WTC11 (cell line): Measurements from ENCODE around the gene CHRNB2. TPM values are rescaled to one million over a fixed set of nuclear protein-coding genes. Genes with fewer than 3 reads are reported as not detected.

Source experiments
- ATF1 ChIP-seq: sonication (generic); formaldehyde crosslinking; IDR thresholded peaks from 2 replicates; pipeline ENCODE4 v1.8.1; 2023; ENCODE audit warnings: mild to moderate bottlenecking, moderate library complexity, missing genetic modification reagents
- ATF6 ChIP-seq: sonication (generic); formaldehyde crosslinking; IDR thresholded peaks from 2 replicates; pipeline ENCODE4 v1.8.1; 2023; ENCODE audit warnings: mild to moderate bottlenecking, missing genetic modification reagents
- CBFB ChIP-seq: sonication (generic); formaldehyde crosslinking; IDR thresholded peaks from 2 replicates; pipeline ENCODE4 v1.8.1; 2022; ENCODE audit warnings: mild to moderate bottlenecking, low read depth, missing genetic modification reagents
- CREB1 ChIP-seq: sonication (generic); formaldehyde crosslinking; IDR thresholded peaks from 2 replicates; pipeline ENCODE4 v1.8.0; 2023; ENCODE audit warnings: mild to moderate bottlenecking, missing genetic modification reagents
- CTCF ChIP-seq: fragments of 200-600 bp; IDR thresholded peaks from 2 replicates; pipeline ENCODE4 v1.8.0; 2022; ENCODE audit warnings: antibody characterized with exemption
- ELF4 ChIP-seq: sonication (generic); formaldehyde crosslinking; IDR thresholded peaks from 2 replicates; pipeline ENCODE4 v1.8.1; 2022; ENCODE audit warnings: low read depth, mild to moderate bottlenecking, moderate library complexity, missing genetic modification reagents
- ESRRA ChIP-seq: sonication (generic); formaldehyde crosslinking; IDR thresholded peaks from 2 replicates; pipeline ENCODE4 v1.8.1; 2022; ENCODE audit warnings: mild to moderate bottlenecking, missing genetic modification reagents, borderline replicate concordance
- ETV6 ChIP-seq: sonication (generic); formaldehyde crosslinking; IDR thresholded peaks from 2 replicates; pipeline ENCODE4 v1.8.1; 2022; ENCODE audit warnings: mild to moderate bottlenecking, missing genetic modification reagents
- FOXJ3 ChIP-seq: sonication (generic); formaldehyde crosslinking; IDR thresholded peaks from 2 replicates; pipeline ENCODE4 v1.9.0; 2021; ENCODE audit warnings: missing genetic modification reagents, mild to moderate bottlenecking, borderline replicate concordance
- FOXK1 ChIP-seq: sonication (generic); formaldehyde crosslinking; IDR thresholded peaks from 2 replicates; pipeline ENCODE4 v1.8.0; 2022; ENCODE audit warnings: mild to moderate bottlenecking, moderate library complexity, missing genetic modification reagents
- HMGA2 ChIP-seq: fragments of 250-450 bp; sonication (Bioruptor Pico); IDR thresholded peaks from 2 replicates; pipeline ENCODE4 v1.4.0; 2021; ENCODE audit warnings: mild to moderate bottlenecking, moderate library complexity
- IRF2 ChIP-seq: sonication (generic); formaldehyde crosslinking; IDR thresholded peaks from 2 replicates; pipeline ENCODE4 v1.8.0; 2022; ENCODE audit warnings: low read depth, missing genetic modification reagents, borderline replicate concordance
- MXD4 ChIP-seq: fragments of 250-450 bp; sonication (Bioruptor Pico); IDR thresholded peaks from 2 replicates; pipeline ENCODE4 v1.8.0; 2021; ENCODE audit warnings: mild to moderate bottlenecking, moderate library complexity, borderline replicate concordance
- MYBL2 ChIP-seq: sonication (generic); formaldehyde crosslinking; IDR thresholded peaks from 2 replicates; pipeline ENCODE4 v1.8.1; 2023; ENCODE audit warnings: mild to moderate bottlenecking, moderate library complexity, missing genetic modification reagents
- NFYB ChIP-seq: sonication (generic); formaldehyde crosslinking; conservative IDR thresholded peaks from 2 replicates; pipeline ENCODE4 v1.8.0; 2022; ENCODE audit warnings: low read depth, missing genetic modification reagents
- NR2C2 ChIP-seq: sonication (generic); formaldehyde crosslinking; IDR thresholded peaks from 2 replicates; pipeline ENCODE4 v1.8.0; 2022; ENCODE audit warnings: mild to moderate bottlenecking, missing genetic modification reagents
- SMAD4 ChIP-seq: sonication (generic); formaldehyde crosslinking; IDR thresholded peaks from 2 replicates; pipeline ENCODE4 v1.8.0; 2022; ENCODE audit warnings: mild to moderate bottlenecking, missing genetic modification reagents
- TEAD1 ChIP-seq: sonication (generic); formaldehyde crosslinking; IDR thresholded peaks from 2 replicates; pipeline ENCODE4 v1.8.0; 2022; ENCODE audit warnings: mild to moderate bottlenecking, missing genetic modification reagents
- TP53 ChIP-seq: sonication (generic); formaldehyde crosslinking; IDR thresholded peaks from 2 replicates; pipeline ENCODE4 v1.8.1; 2023; ENCODE audit warnings: mild to moderate bottlenecking, missing genetic modification reagents
- USF1 ChIP-seq: sonication (generic); formaldehyde crosslinking; IDR thresholded peaks from 2 replicates; pipeline ENCODE4 v1.8.0; 2022; ENCODE audit warnings: mild to moderate bottlenecking, missing genetic modification reagents
- ZMAT4 ChIP-seq: fragments of 250-450 bp; sonication (Bioruptor Pico); IDR thresholded peaks from 2 replicates; pipeline ENCODE4 v1.9.0; 2021; ENCODE audit warnings: mild to moderate bottlenecking
- ZNF138 ChIP-seq: sonication (generic); formaldehyde crosslinking; conservative IDR thresholded peaks from 2 replicates; pipeline ENCODE4 v1.8.1; 2022; ENCODE audit warnings: mild to moderate bottlenecking, moderate library complexity, missing genetic modification reagents
- ZNF281 ChIP-seq: sonication (generic); formaldehyde crosslinking; IDR thresholded peaks from 2 replicates; pipeline ENCODE4 v1.8.0; 2023; ENCODE audit warnings: mild to moderate bottlenecking, missing genetic modification reagents
- ZNF317 ChIP-seq: sonication (generic); formaldehyde crosslinking; IDR thresholded peaks from 2 replicates; pipeline ENCODE4 v1.8.1; 2023; ENCODE audit warnings: low read depth, mild to moderate bottlenecking, moderate library complexity, missing genetic modification reagents, borderline replicate concordance
- ZNF396 ChIP-seq: fragments of 250-450 bp; sonication (Bioruptor Pico); IDR thresholded peaks from 2 replicates; pipeline ENCODE4 v1.8.0; 2021; ENCODE audit warnings: mild to moderate bottlenecking, moderate library complexity, borderline replicate concordance
- ZSCAN18 ChIP-seq: fragments of 250-450 bp; sonication (Bioruptor Pico); IDR thresholded peaks from 2 replicates; pipeline ENCODE4 v2.1.2; 2022; ENCODE audit warnings: mild to moderate bottlenecking, moderate library complexity
- total RNA-seq: library from RNA; stranded (reverse); gene quantifications from 3 replicates; pipeline ENCODE4 v1.2.3, GENCODE V29; 2021
- TF ChIP-seq, protein P1 (sequence below): sonication (generic); formaldehyde crosslinking; IDR thresholded peaks from 2 replicates; pipeline ENCODE4 v1.8.1; 2022; ENCODE audit warnings: mild to moderate bottlenecking, moderate library complexity, missing genetic modification reagents
- TF ChIP-seq, protein P2 (sequence below): fragments of 250-450 bp; sonication (Bioruptor Pico); IDR thresholded peaks from 2 replicates; pipeline ENCODE4 v1.8.0; 2021; ENCODE audit warnings: mild to moderate bottlenecking

CHRNB2 gene
- total RNA-seq, 1 experiment from 2014 or later, result 1.7 TPM

GRCh38 chr1:154558720-154559465 lies 8.7 kb upstream of the CHRNB2 start (continued):
- peak; percentile 98 for TF ChIP-seq ZNF281 (CRISPR knock-in tag)
- TF ChIP-seq ZNF317, result peak; percentile 69; the same call in 1 of the 2 replicates
- peak; percentile 98 for TF ChIP-seq TP53 (CRISPR knock-in tag)
- peak; percentile 89 for TF ChIP-seq IRF2 (CRISPR knock-in tag)
- peak; percentile 93 for TF ChIP-seq ESRRA (CRISPR knock-in tag)
- TF ChIP-seq ATF1, result peak; percentile 95
- no peak for TF ChIP-seq HMGA2
- TF ChIP-seq ETV6, result peak; percentile 99
- TF ChIP-seq ZNF138 (CRISPR knock-in tag), result peak; percentile 96
- peak; percentile 98 for TF ChIP-seq FOXK1 (CRISPR knock-in tag)
- peak; percentile 98 for TF ChIP-seq TEAD1 (CRISPR knock-in tag)
- peak; percentile 47; the same call in 1 of the 2 replicates for TF ChIP-seq SMAD4 (CRISPR knock-in tag)
- TF ChIP-seq ATF6 (CRISPR knock-in tag), result 0 out of 2 replicates have a peak, but pooled peaks have one; percentile 36
- TF ChIP-seq CREB1 (CRISPR knock-in tag), result peak; percentile 95
- peak; percentile 43 for TF ChIP-seq NFYB
- peak; percentile 92 for TF ChIP-seq FOXJ3 (CRISPR knock-in tag)
- peak; percentile 99 for TF ChIP-seq USF1 (CRISPR knock-in tag)
- no peak for TF ChIP-seq CTCF
- no peak; the same call in 1 of the 2 replicates for TF ChIP-seq ZSCAN18 (CRISPR knock-in tag)
- peak; percentile 97; the same call in 1 of the 2 replicates for TF ChIP-seq CBFB (CRISPR knock-in tag)
- TF ChIP-seq, protein P1, sequence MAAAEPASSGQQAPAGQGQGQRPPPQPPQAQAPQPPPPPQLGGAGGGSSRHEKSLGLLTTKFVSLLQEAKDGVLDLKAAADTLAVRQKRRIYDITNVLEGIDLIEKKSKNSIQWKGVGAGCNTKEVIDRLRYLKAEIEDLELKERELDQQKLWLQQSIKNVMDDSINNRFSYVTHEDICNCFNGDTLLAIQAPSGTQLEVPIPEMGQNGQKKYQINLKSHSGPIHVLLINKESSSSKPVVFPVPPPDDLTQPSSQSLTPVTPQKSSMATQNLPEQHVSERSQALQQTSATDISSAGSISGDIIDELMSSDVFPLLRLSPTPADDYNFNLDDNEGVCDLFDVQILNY, result peak; percentile 99
- no peak for TF ChIP-seq MXD4 (CRISPR knock-in tag)
- TF ChIP-seq, protein P2, sequence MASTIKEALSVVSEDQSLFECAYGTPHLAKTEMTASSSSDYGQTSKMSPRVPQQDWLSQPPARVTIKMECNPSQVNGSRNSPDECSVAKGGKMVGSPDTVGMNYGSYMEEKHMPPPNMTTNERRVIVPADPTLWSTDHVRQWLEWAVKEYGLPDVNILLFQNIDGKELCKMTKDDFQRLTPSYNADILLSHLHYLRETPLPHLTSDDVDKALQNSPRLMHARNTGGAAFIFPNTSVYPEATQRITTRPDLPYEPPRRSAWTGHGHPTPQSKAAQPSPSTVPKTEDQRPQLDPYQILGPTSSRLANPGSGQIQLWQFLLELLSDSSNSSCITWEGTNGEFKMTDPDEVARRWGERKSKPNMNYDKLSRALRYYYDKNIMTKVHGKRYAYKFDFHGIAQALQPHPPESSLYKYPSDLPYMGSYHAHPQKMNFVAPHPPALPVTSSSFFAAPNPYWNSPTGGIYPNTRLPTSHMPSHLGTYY, result no peak
- TF ChIP-seq NR2C2 (CRISPR knock-in tag), result peak; percentile 81
- no peak for TF ChIP-seq ZMAT4 (CRISPR knock-in tag)
- peak; percentile 75; the same call in 1 of the 2 replicates for TF ChIP-seq ELF4
- no peak; the same call in none of the 2 replicates for TF ChIP-seq MYBL2 (CRISPR knock-in tag)
- TF ChIP-seq ZNF396 (CRISPR knock-in tag), result no peak; the same call in 1 of the 2 replicates
